Measurements from ENCODE around the gene PTPRN.

The PTPRN gene

GRCh38 chr2:219286436-219287115 lies 22.6 kb downstream of the PTPRN start:
- DNase-seq (ENCODE audit: low read depth), result no peak

GRCh38 chr2:219285894-219286425 lies 23.2 kb downstream of the PTPRN start:
- DNase-seq (ENCODE audit: low read depth), result no peak

GRCh38 chr2:219285373-219285735 lies 23.8 kb downstream of the PTPRN start:
- DNase-seq (ENCODE audit: low read depth), result no peak

GRCh38 chr2:219284501-219285372 lies 24.5 kb downstream of the PTPRN start:
- no peak for DNase-seq (ENCODE audit: low read depth)

GRCh38 chr2:219282943-219283581 lies 26.1 kb downstream of the PTPRN start:
- DNase-seq (ENCODE audit: low read depth), result no peak

- DNase-seq (ENCODE audit: low read depth), result no peak
Measured at GRCh38 chr2:219282375-219282774, 26.8 kb downstream of the PTPRN start.

GRCh38 chr2:219281588-219281987 lies 27.6 kb downstream of the PTPRN start:
- no peak for DNase-seq (ENCODE audit: low read depth)

- DNase-seq (ENCODE audit: low read depth), result no peak
Measured at GRCh38 chr2:219280651-219281050, 28.6 kb downstream of the PTPRN start.

GRCh38 chr2:219279916-219280516 lies 29.2 kb downstream of the PTPRN start:
- DNase-seq (ENCODE audit: low read depth), result no peak

- peak; percentile 89 for DNase-seq (ENCODE audit: low read depth)
Measured at GRCh38 chr2:219279151-219279915, 29.9 kb downstream of the PTPRN start, which contains the start of gene DNAJB2. Gene DNAJB2, plus strand, starts transcription at chr2:219279366. Its CDS starts 468 bp downstream, at chr2:219279834.

GRCh38 chr2:219278655-219279150 lies 30.5 kb downstream of the PTPRN start:
- DNase-seq (ENCODE audit: low read depth), result no peak

- no peak for DNase-seq (ENCODE audit: low read depth)
Measured at GRCh38 chr2:219277703-219278654, 31.2 kb downstream of the PTPRN start.

- DNase-seq (ENCODE audit: low read depth), result peak; percentile 77
Measured at GRCh38 chr2:219274361-219274921, 34.8 kb downstream of the PTPRN start.

GRCh38 chr2:219273937-219274336 lies 35.3 kb downstream of the PTPRN start:
- no peak for DNase-seq (ENCODE audit: low read depth)

GRCh38 chr2:219272995-219273394 lies 36.2 kb downstream of the PTPRN start:
- no peak for DNase-seq (ENCODE audit: low read depth)

GRCh38 chr2:219272356-219272755 lies 36.8 kb downstream of the PTPRN start:
- DNase-seq (ENCODE audit: low read depth), result no peak

GRCh38 chr2:219271021-219271420 lies 38.2 kb downstream of the PTPRN start:
- no peak for DNase-seq (ENCODE audit: low read depth)

GRCh38 chr2:219270055-219270372 lies 39.2 kb downstream of the PTPRN start:
- no peak for DNase-seq (ENCODE audit: low read depth)

- no peak for DNase-seq (ENCODE audit: low read depth)
Measured at GRCh38 chr2:219269362-219270054, 39.7 kb downstream of the PTPRN start.
